A549 (cell line): ENCODE measurements around the gene ACACA.

Experiments used
- CTCF ChIP-seq: fragments of >200 bp; sonication (Bioruptor Twin); formaldehyde crosslinking; IDR thresholded peaks from 3 replicates; pipeline ENCODE4 v1.5.1; 2016
- KDM1A ChIP-seq: fragments of 200-600 bp; sonication (generic); IDR thresholded peaks from 2 replicates; pipeline ENCODE4 v1.6.1; 2016; ENCODE audit warnings: low read depth, mild to moderate bottlenecking
- NPAS2 ChIP-seq: fragments of 250-450 bp; sonication (Bioruptor Pico); IDR thresholded peaks from 2 replicates; pipeline ENCODE4 v1.8.0; 2022; ENCODE audit warnings: mild to moderate bottlenecking, moderate library complexity, borderline replicate concordance

- TF ChIP-seq KDM1A (no peak), CTCF (no peak), NPAS2 (no peak)
Observed at GRCh38 chr17:37100231-37100630, 306.4 kb downstream of the ACACA start.
